Right cardiac atrium (tissue), 5 donors: ENCODE data around the gene INPP4B. TPM values are rescaled to one million over a fixed set of nuclear protein-coding genes. Genes with fewer than 3 reads are reported as not detected.

Experiments
- ATAC-seq, 2 donors: fragments of 200-7000 bp; cut with Tn5 transposase; one replicate each; pipeline versions ENCODE4 v1.8.0 to v1.9.1; 2020; ENCODE audit warnings: moderate library complexity in 2 of 2, mild to moderate bottlenecking in 1 of 2
- DNase-seq, 3 donors: peaks; one replicate each; pipeline ENCODE4 v3.0.0-alpha.2; 2020
- H3K27ac ChIP-seq: one replicate; pipeline ENCODE4 v1.5.1; 2013; ENCODE audit warnings: mild to moderate bottlenecking, low read length, control low read depth, moderate library complexity
- H3K27me3 ChIP-seq: one replicate; pipeline ENCODE4 v1.6.1; 2013; ENCODE audit not compliant: control insufficient read depth, insufficient read depth
- H3K4me1 ChIP-seq: one replicate; pipeline ENCODE4 v1.6.1; 2013; ENCODE audit warnings: low read length; ENCODE audit not compliant: control insufficient read depth, insufficient read depth
- H3K4me3 ChIP-seq: one replicate; pipeline ENCODE4 v1.5.1; 2013; ENCODE audit warnings: low read length, control low read depth
- H3K9me3 ChIP-seq: one replicate; pipeline ENCODE4 v1.6.1; 2013; ENCODE audit warnings: low read length; ENCODE audit not compliant: control insufficient read depth
- WGBS: extraction: QIAGEN DNeasy Blood & Tissue Kit; methylation state at CpG from one replicate; pipeline ENCODE4 v1.1.7; 2013; 5-methylcytosine and 5-hydroxymethylcytosine counted together
- intact Hi-C, 4 donors: fragments of 100-400 bp; cut with DNase I; formaldehyde crosslinking; loops; one replicate each; pipeline versions ENCODE4 v1.11.0 to v1.14.0; 2022 to 2023
- polyA plus RNA-seq: library from polyadenylated mRNA; stranded (reverse); fragments of 200-250 nt; gene quantifications from one replicate; pipeline ENCODE4 v1.2.3, GENCODE V29; 2013
- total RNA-seq, 4 donors: library from RNA; stranded (reverse); fragmentation: NEBNext Ultra II Directional; extraction: Animal tissue kit (Norgen Biotek cat#: 25700); gene quantifications; one replicate each; pipeline ENCODE4 v1.2.1, GENCODE V29; 2021
- donor health status: healthy with polysubstance abuse.
- donor health status: DM: no; HTN: yes; CAD: no.
- donor health status: DM: no; HTN: no; CAD: no.
- donor health status: DM: no; HTN: yes; CAD: no; lungs with severe emphysema.
- donor health status: DM: yes; HTN: yes; CAD: no.

The INPP4B gene
- total and polyA plus RNA-seq, 5 donors: 2.9 to 13.2 (median 7.0) TPM

DNA sequence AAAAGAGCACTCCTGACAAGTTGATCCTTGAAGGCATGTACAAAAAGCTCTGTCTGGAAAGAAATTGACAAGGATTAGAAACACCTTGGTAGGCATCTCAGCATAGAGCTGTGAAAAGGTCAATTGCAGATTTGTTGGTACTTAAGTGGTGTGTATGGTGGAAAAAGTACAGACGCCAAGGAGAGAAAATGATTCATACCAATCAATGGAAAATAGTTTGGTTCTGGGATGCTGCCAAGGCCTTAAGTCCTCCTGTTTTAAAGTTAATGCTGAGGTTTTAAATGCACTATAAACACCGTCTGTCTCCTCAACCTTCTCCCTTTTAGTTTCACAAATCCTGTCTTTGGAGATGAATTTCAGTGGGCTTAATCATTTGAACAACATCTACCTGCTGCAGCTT lies 685.6 kb downstream of the INPP4B start:
- Histone ChIP-seq H3K27me3 (no peaks in the 10 kb centered on the region), H3K9me3 (no peaks in the 10 kb centered on the region), H3K27ac (no peak overlapping the region), H3K4me3 (no peak overlapping the region), H3K4me1 (no peaks in the 10 kb centered on the region)
- no peak for ATAC-seq
- 92% methylated on average over 2 of the region's 2 CpGs for WGBS
- intact Hi-C loops: no loop called here
- no peak for DNase-seq

GRCh38 chr4:142158980-142159379 lies 687.1 kb downstream of the INPP4B start:
- H3K4me3 ChIP-seq: no peak overlapping the region
- DNase-seq (no peak), ATAC-seq (no peak)
- no peaks in the 10 kb centered on the region for H3K27me3 ChIP-seq
- H3K9me3 ChIP-seq: no peaks in the 10 kb centered on the region
- intact Hi-C loops: no loop called here
- no peak overlapping the region for H3K27ac ChIP-seq
- no peaks in the 10 kb centered on the region for H3K4me1 ChIP-seq
- WGBS: 94% methylated on average over 2 of the region's 2 CpGs

DNA sequence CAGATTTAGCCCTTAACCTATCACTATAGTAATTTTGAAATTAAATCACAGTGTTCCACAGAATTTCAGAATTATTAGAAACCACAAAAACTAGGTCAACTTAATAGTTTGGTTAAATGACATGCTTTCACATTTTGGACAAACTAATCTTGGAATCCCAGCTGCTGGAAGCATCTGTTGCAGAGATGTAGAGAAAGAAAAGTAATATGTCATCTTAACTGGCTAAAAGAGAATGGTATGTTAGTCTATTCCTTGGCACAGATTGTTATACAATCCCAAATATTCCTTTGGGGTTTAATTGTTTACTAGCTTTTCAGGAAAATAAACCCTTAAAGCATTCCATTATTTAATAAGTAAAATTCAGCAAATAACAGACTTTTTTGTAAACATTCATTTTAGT lies 689.8 kb downstream of the INPP4B start:
- Histone ChIP-seq H3K4me1 (no peaks in the 10 kb centered on the region), H3K27ac (no peak overlapping the region), H3K27me3 (no peaks in the 10 kb centered on the region), H3K4me3 (no peak overlapping the region), H3K9me3 (no peaks in the 10 kb centered on the region)
- DNase-seq: no peak
- no peak for ATAC-seq
- intact Hi-C loops: no loop called here

GRCh38 chr4:142155347-142155746 lies 690.8 kb downstream of the INPP4B start:
- intact Hi-C loops: no loop called here
- Histone ChIP-seq H3K4me3 (no peak overlapping the region), H3K9me3 (no peaks in the 10 kb centered on the region), H3K4me1 (no peaks in the 10 kb centered on the region), H3K27ac (no peak overlapping the region), H3K27me3 (no peaks in the 10 kb centered on the region)
- ATAC-seq (no peak), DNase-seq (no peak)
- 77% methylated on average over 2 of the region's 2 CpGs for WGBS

DNA sequence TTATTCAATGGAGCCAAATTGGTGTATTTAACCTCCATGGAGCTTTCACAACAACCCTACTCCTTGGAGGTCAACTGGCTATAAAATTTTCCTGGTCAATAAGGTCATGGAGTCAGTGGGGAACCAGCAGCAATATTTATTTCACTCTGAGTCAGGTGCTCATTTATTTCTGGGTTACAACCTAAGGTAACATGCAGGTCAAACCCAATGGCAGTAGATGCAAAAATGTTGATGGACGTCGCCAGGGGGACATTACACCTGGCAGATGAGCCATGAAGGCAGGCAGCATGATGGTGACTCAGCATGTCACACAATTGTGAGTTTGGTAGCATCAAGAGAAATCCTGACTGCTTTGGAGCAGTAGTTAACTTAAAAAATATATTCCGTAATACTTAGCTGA lies 695.6 kb downstream of the INPP4B start:
- intact Hi-C loops: no loop called here
- WGBS: 94% methylated on average over 3 of the region's 3 CpGs
- H3K4me3 ChIP-seq: no peak overlapping the region
- DNase-seq: peak in 1 of 3 donors; percentile 18
- no peak for ATAC-seq
- no peak overlapping the region for H3K27ac ChIP-seq
- H3K27me3 ChIP-seq: no peaks in the 10 kb centered on the region
- no peaks in the 10 kb centered on the region for H3K9me3 ChIP-seq
- H3K4me1 ChIP-seq: no peaks in the 10 kb centered on the region

GRCh38 chr4:142144813-142145212 lies 701.3 kb downstream of the INPP4B start:
- ATAC-seq: no peak
- 98% methylated on average over 1 of the region's 1 CpG for WGBS
- no peak overlapping the region for H3K27ac ChIP-seq
- no peaks in the 10 kb centered on the region for H3K27me3 ChIP-seq
- H3K9me3 ChIP-seq: no peaks in the 10 kb centered on the region
- H3K4me1 ChIP-seq: no peaks in the 10 kb centered on the region
- H3K4me3 ChIP-seq: no peak overlapping the region
- intact Hi-C loops: no loop called here
- DNase-seq: no peak

- DNase-seq (no peak), ATAC-seq (no peak)
- Histone ChIP-seq H3K9me3 (no peaks in the 10 kb centered on the region), H3K27me3 (no peaks in the 10 kb centered on the region), H3K27ac (no peak overlapping the region), H3K4me3 (no peak overlapping the region), H3K4me1 (no peaks in the 10 kb centered on the region)
- intact Hi-C loops: no loop called here
- 69% methylated on average over 2 of the region's 2 CpGs for WGBS
Measured at GRCh38 chr4:142142366-142143054, 703.6 kb downstream of the INPP4B start.

DNA sequence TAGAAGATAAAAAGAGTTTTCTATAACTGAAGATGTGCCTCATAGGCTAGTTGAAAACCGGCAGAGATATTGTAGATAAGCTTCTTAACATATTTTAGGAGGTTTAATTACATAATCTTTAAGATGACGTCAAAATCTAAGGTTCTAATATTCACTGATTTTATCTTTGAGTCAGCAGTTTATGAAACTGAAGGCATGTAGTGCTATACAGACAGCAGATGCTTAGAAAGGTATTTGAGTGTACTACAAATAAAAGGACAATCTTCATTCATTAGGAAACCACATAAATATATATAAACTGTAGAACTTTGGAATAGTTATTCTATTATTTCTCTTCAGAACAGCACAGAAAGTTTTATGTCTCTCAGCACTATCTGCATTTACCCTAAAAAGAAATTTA lies 704.9 kb downstream of the INPP4B start:
- no peak overlapping the region for H3K4me3 ChIP-seq
- no peak for ATAC-seq
- H3K27me3 ChIP-seq: no peaks in the 10 kb centered on the region
- DNase-seq: no peak
- 62% methylated on average over 2 of the region's 2 CpGs for WGBS
- intact Hi-C loops: no loop called here
- no peak overlapping the region for H3K27ac ChIP-seq
- H3K9me3 ChIP-seq: no peaks in the 10 kb centered on the region
- H3K4me1 ChIP-seq: no peaks in the 10 kb centered on the region

- peak; percentile 52 to 83 for ATAC-seq
Measured at GRCh38 chr4:142130666-142131065, 715.4 kb downstream of the INPP4B start.

GRCh38 chr4:142129931-142130330 lies 716.2 kb downstream of the INPP4B start:
- Histone ChIP-seq H3K4me3 (no peak overlapping the region), H3K4me1 (no peaks in the 10 kb centered on the region), H3K27ac (no peak overlapping the region), H3K27me3 (no peaks in the 10 kb centered on the region), H3K9me3 (no peaks in the 10 kb centered on the region)
- intact Hi-C loops: loop anchor here in 3 of 4 donors (5.0 to 10.0 kb wide), 4 partner anchors 225 to 715 kb away; partner anchors contain the start of gene INPP4B (in 1 of the 3)
- DNase-seq (no peak), ATAC-seq (no peak)
- 81% methylated on average over 1 of the region's 1 CpG for WGBS

More at GRCh38 chr4:142130666-142131065, 715.4 kb downstream of the INPP4B start:
- WGBS: 63% methylated on average over 1 of the region's 1 CpG
- no peak overlapping the region for H3K4me3 ChIP-seq
- no peaks in the 10 kb centered on the region for H3K9me3 ChIP-seq
- no peak overlapping the region for H3K27ac ChIP-seq
- no peak for DNase-seq
- H3K27me3 ChIP-seq: no peaks in the 10 kb centered on the region
- intact Hi-C loops: no loop called here
- H3K4me1 ChIP-seq: no peaks in the 10 kb centered on the region

- no peak for DNase-seq
- H3K4me1 ChIP-seq: no peaks in the 10 kb centered on the region
- 85% methylated on average over 3 of the region's 3 CpGs for WGBS
- ATAC-seq: peak in 1 of 2 donors; percentile 67
- no peak overlapping the region for H3K27ac ChIP-seq
- no peaks in the 10 kb centered on the region for H3K27me3 ChIP-seq
- no peaks in the 10 kb centered on the region for H3K9me3 ChIP-seq
- intact Hi-C loops: loop anchor here in 3 of 4 donors (5.0 to 10.0 kb wide), 4 partner anchors 225 to 715 kb away; partner anchors contain the start of gene INPP4B (in 1 of the 3)
- H3K4me3 ChIP-seq: no peak overlapping the region
Measured at GRCh38 chr4:142129473-142129872, 716.6 kb downstream of the INPP4B start.
